DMS79 (cell line): ENCODE results near the gene ANKRD18B.
"Not testable (repeated sequence)": the region's sequence is repeated elsewhere in the genome, so short reads cannot be mapped to it uniquely, and the experiment has no call there.

Experiments used
- DNase-seq: peaks from one replicate; lab custom pipeline; 2025; lab: John Stamatoyannopoulos, UW

The ANKRD18B gene

DNA sequence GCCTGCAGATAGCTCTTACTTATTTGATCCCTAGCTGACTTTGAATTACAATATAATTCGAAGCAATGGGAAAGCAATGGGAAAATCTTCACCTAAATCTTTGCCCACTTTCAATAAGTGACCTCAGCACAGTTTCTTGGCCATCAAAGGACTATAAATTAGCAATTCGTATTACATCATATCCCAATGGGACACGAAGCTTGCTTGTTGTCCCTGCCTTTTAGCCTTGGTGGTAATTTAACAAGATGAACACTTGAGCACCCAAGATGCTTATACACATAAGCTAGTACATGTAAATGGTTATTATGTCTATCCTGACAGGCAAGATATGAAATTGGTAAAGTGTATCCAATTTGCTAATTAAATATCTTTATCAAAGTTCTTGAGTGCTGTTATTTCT is 9.9 kb downstream of the ANKRD18B start:
- DNase-seq = not testable (repeated sequence)

DNA sequence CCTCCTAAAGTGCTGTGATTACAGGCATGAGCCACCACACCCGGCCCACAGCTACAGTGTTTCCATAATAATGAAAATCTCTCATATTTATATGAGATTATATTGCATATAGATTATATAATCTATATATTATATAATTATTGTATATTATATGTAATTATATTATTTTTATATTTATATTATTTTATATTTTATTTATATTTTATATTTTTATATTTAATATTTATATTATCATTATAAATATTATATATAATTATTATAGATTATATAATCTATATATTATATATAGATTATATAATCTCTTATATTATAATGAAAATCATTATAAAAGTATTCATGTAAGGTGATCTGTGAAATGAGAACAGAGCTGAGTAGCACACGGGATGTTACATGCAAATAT is 11.5 kb downstream of the ANKRD18B start:
- no peak for DNase-seq

DNA sequence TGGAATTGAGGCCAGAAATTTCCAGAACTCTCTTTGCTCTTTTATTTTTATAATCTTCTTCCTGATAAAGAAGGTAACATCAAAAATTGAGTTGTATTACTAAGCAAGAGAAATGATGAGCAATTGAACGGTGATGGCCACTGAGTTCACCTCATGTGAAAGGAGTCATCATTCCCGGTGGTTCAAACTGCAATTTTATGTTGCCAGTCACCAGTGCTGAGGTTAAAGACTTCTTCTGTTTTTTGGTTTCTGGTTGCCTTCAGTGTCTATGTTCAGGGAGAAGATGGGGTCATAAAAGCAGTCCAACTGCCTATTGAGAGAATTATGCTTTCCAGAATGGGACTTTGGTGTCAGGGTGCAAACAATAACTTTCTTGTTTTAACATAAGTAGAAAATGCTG is 19.4 kb downstream of the ANKRD18B start:
- DNase-seq = not testable (repeated sequence)

DNA sequence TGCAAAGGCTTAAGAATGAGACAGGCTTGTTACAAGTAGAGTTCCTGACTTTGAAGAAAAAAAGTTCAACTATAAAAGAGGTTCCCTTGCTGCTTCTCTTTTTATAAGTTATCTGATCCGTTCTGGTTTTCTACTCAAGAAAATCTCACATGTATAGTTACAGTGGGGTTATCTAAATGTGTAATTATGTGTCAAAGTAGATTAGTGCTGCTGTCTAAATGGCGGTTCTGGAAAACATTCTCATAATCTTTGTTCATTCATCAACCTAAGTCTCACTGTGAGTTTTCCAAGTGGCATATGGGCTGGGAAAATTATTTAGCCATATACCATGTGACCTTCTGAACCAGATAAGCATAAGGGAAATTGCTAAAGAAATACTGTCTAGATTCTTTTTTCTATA is 21.7 kb downstream of the ANKRD18B start:
- not testable (repeated sequence) for DNase-seq

DNA sequence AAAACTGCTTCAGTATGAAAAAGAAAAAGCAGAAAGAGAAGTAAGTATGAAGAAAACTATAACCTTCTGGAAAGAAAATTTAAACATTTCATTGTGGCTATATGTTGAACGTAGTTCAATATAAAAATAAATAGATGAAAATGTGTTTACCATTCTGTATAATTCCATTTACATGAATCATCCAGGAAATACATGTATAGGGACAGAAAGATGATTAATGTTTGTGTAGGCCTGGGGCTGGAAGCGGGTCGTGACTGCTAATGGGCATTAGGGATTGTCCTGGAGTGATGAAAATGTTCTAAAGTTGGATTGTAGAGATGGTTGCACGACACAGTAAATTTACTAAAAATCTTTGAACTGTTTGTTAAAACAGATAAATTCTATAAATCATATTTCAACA is 24.8 kb downstream of the ANKRD18B start:
- not testable (repeated sequence) for DNase-seq

DNA sequence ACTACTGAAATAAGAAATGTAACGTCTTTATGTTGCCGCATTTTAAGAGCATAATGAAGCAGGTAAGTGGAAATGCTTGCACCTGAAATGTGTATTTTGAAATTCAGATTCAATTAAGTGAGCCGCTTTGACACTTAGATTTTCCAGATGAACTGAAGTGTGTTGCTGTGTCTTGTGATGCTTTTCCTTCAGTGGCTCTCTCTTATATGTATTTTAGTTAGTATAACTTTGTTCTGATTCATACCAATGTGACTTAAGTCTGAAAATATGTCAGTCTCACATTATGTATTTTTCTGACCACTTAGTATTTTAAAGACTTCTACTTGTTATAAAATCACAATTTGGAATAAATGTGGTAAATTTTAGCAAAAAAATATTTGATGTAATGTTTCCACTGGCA is 25.4 kb downstream of the ANKRD18B start:
- DNase-seq = not testable (repeated sequence)

DNA sequence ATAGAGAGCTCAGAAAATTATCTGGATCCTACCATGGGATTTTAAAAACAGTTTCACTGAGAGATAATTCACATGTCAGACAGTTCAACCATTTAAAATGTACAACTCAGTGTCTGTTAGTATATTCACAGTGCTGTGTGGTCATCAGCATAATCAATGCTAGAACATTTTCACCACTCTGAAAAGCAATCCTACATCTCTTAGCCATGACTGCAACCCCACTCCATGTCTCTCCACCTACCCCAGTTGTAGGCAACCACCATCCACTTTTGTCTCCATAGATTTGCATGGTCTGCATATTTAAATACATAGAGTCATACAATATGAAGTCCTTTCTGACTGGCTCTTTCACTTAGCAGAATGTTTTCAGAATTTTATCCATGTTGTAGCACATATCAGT is 27.1 kb downstream of the ANKRD18B start:
- DNase-seq = not testable (repeated sequence)

DNA sequence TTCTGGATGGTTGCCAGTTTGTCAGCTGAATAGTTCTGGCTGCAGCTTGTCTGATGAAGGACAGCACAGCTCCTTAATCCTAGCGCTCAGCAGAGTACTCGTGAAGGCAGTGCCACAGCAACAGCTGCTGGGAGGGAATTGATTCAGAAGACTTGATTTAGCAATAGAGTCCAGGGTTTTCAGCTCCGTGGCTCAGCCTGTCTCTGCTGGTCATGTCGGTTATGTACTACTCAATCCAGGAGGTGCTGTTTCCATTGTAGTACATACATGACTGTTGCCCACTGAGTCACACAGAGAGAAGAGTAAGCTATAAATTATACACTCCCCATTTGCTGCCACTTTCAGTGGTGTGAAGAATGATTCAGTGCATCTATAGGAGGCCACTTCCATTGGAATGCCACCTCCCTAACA is 28.3 kb downstream of the ANKRD18B start:
- DNase-seq = peak; percentile 29

DNA sequence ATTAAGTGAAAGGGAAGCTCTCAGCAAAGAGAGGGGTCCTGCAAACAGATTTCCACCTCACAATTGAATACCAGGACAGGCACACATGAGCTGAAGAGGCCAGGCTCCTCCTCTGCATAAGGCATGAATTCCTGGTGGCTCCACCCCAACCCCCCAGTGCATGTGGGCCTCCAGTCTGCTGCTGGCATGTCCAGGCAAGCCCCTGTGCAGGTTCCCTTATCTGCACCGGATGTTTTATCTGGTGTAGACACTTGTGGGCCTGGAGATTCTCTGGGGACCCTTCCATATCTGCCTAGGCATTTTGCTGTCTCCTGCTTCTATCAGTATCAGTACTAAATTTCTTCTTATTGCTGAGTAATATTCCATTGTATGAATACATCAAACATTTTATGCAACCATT is 36.2 kb downstream of the ANKRD18B start:
- DNase-seq = not testable (repeated sequence)

DNA sequence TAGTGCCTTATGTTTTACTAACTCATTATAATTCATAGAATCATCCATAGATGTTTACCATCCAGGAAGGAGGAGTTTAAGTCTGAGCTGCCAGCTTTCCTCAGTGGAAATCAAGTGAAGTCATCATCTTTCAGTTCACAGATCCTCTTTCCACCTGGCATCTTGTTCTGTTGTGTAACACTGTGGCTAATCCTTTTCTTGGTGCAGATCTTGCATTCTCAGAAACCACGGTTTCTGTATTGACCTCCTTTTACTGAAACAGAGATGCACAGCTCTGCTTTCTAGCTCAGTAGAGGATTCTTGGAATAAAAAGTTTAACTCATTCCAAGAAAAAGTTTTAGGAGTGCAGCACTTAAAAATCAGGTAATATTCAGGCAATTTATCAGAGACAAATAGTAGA is 38.1 kb downstream of the ANKRD18B start:
- not testable (repeated sequence) for DNase-seq

DNA sequence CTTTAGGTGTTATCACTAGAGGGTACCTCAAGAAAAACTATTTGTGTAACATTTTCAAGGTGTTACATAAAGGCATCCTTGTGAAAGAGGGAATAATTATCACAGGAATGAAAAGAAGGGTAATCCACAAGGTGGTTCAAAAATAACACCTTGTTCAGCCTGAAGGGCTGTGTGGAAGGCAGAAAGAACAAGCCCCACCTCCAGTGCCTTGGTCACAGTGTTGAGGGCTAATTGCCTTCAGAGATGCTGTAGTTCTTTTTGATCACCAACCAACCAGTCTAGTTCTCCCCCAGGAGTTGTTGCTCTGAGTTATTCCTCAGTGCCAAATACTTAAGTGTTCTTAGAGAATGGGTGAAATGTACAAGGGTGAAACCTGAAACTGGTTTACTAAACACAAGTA is 43.7 kb downstream of the ANKRD18B start:
- peak; percentile 1 for DNase-seq

DNA sequence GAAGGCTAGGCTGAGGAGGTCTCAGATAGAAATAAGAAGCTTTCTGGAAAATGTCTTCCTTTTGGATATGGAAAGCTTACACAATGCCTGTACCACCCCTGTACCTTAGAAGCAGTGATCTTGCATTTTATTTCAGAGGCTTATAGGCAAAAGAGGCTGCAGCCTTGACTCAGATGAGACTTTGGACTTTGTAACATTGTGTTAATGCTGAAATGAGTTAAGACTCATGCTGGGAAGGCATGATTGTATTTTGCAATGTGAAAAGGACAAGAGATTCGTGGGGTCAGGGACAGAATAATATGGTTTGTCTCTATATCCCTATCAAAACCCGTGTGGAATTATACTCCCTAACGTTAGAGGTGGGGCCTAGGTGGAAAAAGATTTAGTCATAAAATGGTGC is 53.7 kb downstream of the ANKRD18B start:
- not testable (repeated sequence) for DNase-seq

DNA sequence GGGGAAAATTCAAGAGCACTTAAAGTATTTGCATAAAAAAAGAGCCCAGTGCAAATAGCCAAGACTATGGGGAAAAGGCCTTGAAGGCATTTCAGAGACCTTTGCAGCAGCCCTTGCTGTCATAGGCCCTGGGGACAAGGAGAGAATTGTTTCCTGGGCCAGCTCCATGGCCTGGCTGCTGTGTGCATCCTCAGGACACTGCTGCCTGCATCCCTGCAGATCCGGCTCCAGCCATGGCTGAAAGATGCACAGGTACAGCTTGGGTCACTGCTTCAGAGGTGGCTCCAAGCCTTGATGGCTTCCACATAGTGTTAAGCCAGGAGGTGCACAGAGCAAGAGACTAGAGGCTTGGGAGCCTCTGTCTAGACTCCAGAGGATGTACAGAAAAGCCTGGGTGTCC is 55.9 kb downstream of the ANKRD18B start:
- DNase-seq = not testable (repeated sequence)

DNA sequence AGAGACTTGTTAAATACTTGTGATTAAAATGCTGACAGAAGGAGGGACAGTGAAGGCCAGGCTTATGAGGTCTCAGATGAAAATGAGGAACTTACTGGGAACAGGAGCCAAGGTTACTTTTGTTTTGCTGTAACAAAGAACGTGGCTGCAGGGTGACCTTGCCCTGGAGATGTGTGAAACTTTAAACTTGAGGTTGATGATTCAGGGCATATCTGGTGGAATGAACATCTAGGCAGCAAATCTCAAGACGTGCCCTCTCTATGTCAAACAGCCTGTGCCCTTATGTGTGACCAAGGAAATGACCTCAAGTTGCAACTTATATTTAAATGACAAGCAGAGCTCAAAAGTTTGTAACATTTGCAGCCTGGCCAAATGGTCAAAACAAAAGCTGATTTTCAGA is 58.6 kb downstream of the ANKRD18B start:
- not testable (repeated sequence) for DNase-seq

DNA sequence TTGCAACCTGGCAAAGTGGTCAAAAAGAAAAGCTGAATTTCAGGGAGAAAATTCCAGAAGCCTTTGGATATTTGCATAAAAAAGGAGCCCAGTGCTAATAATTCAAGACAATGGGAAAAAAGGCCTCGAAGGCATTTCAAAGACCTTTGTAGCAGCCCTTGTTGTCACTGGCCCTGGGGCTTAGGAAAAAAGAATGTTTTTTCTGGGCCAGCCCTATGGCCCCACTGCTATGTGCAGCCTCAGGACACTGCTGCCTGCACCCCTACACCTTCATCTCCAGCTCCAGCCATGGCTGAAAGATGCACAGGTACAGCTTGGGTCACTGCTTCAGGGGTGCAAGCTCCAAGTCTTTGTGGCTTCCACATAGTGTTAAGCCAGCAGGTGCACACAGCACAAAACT is 62.1 kb downstream of the ANKRD18B start:
- not testable (repeated sequence) for DNase-seq

DNA sequence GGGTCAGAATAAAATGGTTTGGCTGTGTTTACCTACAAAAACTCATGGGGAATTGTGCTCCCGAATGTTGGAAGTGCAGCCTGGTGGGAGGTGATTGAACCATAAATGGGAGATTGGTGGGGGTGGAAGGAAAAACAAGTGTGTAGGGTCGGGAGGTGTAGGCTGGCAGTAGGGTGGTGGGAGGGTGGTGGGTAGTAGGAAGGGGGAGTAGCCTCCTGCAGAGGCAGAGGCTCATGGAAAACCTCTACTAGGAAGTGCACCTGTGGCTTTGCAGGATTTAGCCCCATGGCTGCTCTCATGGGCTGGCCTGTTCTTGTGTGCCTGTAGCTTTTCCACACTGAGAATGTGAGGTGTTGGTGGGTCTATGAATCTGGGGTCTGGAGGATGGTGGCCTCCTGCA is 63.7 kb downstream of the ANKRD18B start:
- not testable (repeated sequence) for DNase-seq

DNA sequence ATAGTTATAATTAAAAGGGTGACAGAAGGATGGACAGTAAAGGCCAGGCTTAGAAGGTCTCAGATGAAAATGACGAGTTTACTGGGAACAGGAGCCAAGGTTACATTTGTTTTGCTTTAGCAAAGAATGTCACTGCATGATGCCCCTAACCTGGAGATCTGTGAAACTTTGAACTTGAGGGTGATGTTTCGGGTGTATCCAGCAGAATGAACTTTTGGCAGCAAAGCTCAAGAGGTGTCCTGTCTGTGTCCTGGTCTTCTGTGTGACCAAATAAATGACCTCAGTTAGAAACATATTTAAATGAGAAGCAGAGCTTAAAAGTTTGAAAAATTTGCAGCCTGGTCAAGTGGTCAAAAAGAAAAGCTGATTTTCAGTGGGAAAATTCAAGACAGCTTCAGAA is 64.8 kb downstream of the ANKRD18B start:
- DNase-seq = not testable (repeated sequence)

DNA sequence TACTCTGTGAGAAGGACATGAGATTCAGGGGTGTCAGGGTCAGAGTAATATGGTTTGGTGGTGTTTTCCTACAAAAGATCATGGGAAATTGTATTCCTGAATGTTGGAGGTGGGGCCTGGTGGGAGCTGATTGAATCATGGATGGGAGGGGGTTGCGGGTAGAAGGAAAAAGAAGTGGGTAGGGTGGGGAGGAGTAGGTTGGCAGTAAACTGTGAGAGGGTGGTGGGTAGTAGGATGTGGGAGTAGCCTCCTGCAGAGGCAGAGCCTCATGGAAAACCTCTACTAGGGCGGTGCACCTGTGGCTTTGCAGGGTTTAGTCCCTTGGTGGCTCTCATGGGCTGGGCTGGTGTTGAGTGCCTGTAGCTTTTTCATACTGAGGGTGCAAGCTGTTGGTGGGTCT is 66.8 kb downstream of the ANKRD18B start:
- DNase-seq = not testable (repeated sequence)

DNA sequence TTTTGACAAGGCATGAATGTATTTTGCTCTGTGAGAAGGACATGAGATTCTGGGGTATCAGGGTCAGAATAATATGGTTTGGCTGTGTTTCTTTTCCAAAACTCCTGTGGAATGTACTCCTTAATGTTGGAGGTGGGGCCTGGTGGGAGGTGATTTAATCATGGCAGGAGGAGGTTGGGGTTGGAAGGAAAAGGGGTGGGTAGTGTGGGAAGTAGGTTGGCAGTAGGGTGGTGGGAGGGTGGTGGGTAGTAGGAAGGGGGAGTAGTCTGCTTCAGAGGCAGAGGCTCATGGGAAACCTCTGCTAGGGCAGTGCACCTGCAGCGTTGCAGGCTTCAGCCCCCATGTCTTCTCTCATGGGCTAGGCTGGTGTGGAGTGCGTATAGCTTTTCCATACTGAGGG is 72.9 kb downstream of the ANKRD18B start:
- not testable (repeated sequence) for DNase-seq

DNA sequence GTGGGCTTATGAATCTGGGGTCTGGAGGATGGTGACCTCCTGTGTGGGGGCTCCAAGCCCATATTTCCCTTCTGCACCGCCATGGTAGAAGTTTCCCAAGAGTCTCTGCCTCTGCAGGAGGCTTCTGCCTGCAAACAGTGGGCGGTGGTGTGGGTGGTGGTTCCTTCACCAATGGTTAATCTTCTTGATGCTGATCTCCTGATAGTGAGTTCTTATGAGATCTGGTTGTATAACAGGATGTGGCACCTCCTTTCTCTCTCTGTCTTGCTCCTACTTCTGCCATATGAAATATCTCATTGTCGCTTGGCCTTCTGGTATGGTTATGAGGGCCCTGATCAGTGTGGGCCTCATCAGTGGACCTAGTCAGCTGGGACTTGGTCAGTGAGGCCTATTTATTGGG is 73.3 kb downstream of the ANKRD18B start:
- not testable (repeated sequence) for DNase-seq

DNA sequence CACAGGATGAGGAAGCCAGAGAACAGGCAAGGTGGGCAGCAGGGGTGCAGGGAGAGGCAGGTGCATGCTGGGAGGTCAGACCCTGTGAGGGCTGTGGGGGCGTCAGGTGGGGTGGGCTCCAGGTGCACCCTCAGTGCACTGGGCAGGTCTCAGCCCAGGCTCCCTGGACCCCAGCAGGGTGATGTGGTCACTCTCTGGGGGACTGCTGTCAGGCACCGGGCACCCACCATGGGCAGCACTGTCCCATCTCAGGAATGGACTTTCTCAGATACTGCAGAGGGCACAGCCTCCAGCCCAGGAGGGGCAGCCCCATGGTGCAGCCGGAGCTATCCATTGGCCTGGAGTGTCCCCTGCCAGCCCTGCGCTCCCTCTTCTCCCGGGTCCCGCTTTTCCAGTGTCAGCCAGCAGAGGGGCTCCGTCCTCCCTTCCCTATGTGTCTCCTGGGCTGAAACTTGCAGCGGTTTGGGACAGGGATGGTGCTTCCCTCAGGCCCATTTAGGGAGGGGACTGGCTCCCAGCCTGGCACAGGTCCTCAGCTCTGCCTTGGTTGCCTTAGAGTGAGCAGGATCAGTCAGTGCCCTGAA is 74.8 kb downstream of the ANKRD18B start:
- not testable (repeated sequence) for DNase-seq

DNA sequence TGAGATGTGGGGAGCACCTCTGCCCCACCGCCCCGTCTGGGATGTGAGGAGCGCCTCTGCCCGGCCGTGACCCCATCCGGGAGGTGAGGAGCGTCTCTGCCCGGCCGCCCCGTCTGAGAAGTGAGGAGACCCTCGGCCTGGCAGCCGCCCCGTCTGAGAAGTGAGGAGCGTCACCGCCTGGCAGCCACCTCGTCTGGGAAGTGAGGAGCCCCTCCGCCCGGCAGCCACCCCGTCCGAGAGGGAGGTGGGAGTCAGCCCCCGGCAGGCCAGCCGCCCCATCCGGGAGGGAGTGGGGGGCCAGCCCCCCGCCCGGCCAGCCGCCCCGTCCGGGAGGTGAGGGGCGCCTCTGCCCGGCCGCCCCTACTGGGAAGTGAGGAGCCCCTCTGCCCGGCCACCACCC is 76.9 kb downstream of the ANKRD18B start:
- DNase-seq = not testable (repeated sequence)

DNA sequence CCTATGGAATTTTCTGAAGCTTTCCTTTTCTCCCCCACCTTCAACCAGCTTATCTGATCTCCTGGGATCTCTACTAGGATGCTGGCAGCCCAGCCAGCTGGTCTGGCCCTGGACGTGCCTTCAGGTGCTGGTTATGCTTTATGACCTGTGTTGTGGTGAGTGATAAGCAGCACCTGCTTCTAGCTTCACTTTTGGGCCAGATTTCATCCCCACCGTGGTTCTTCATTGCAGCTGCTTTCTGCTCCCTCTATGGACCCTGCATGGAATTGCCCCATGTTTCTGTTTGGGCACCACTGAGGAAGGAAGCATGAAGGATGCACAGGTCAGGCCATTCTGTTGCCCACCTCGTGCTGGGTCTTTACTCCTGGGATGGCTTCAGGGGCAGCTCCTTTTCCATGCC is 80.2 kb downstream of the ANKRD18B start:
- not testable (repeated sequence) for DNase-seq

DNA sequence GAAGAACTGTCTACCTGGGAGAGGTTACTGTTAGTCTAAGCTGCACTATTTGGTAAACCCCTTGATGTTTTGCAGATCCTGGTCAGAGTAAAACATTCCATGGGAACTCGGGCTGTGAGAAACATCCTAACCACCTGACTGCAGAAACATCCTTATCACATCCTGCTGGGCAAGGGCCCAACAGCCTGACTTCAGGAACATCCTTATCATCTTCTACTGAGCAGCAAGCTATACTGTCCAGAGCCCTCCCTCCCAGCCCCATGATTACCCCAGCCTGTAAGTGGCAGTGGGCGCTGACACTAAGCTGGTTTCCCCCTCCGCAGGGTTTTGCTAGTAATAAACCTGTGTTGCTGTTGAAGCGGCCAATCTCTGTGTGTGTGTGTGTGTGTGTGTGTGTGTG is 80.9 kb downstream of the ANKRD18B start:
- DNase-seq = not testable (repeated sequence)
